Transverse colon (tissue), 4 donors: ENCODE measurements around the gene MYO9A. TPM values are rescaled to one million over a fixed set of nuclear protein-coding genes. Genes with fewer than 3 reads are reported as not detected.
A peak's percentile ranks its signal among the peaks of the same experiment; 100 is the strongest.

Experiments used
- DNase-seq: peaks from one replicate; pipeline ENCODE4 v3.0.0-alpha.2; 2019
- H3K27ac ChIP-seq, 4 donors: fragments of 200-600 bp; sonication (generic); 2 replicates each; pipeline ENCODE4 v1.5.1; 2016 to 2018; ENCODE audit warnings: inconsistent platforms in 4 of 4
- H3K27me3 ChIP-seq: fragments of 200-600 bp; sonication (generic); 2 replicates; pipeline ENCODE4 v1.5.1; 2017; ENCODE audit warnings: inconsistent platforms
- H3K36me3 ChIP-seq, 4 donors: fragments of 200-600 bp; sonication (generic); 2 replicates each; pipeline ENCODE4 v1.5.1; 2017 to 2019; ENCODE audit warnings: inconsistent platforms in 4 of 4
- H3K4me1 ChIP-seq, 4 donors: fragments of 200-600 bp; sonication (generic); 2 replicates each; pipeline ENCODE4 v1.5.1; 2017 to 2020; ENCODE audit warnings: inconsistent platforms in 4 of 4
- H3K4me3 ChIP-seq, 4 donors: fragments of 200-600 bp; sonication (generic); 1 replicate in 1 of 4; 2 replicates in 3 of 4; pipeline versions ENCODE4 v1.5.1 to v1.6.1; 2017 to 2019; ENCODE audit warnings: inconsistent platforms in 4 of 4
- H3K9me3 ChIP-seq, 2 donors: fragments of 200-600 bp; sonication (generic); 2 replicates each; pipeline ENCODE4 v1.5.1; 2017 to 2019; ENCODE audit warnings: inconsistent platforms in 2 of 2
- EP300 ChIP-seq: sonication (generic); formaldehyde crosslinking; IDR thresholded peaks from one replicate; pipeline ENCODE4 v1.6.1; 2017; ENCODE audit warnings: antibody characterized with exemption, low read depth
- POLR2A ChIP-seq: fragments of 450-650 bp; IDR thresholded peaks from one replicate; pipeline ENCODE4 v1.6.1; 2016; ENCODE audit warnings: antibody characterized with exemption, mild to moderate bottlenecking, moderate library complexity
- POLR2AphosphoS5 ChIP-seq, 3 donors: sonication (generic); formaldehyde crosslinking; IDR thresholded peaks; one replicate each; pipeline ENCODE4 v1.6.1; 2016; ENCODE audit warnings: antibody characterized with exemption in 3 of 3
- WGBS, 2 donors: methylation state at CpG; one replicate each; pipeline ENCODE4 v1.1.5; 2018; ENCODE audit warnings: low coverage in 1 of 2; 5-methylcytosine and 5-hydroxymethylcytosine counted together
- in situ Hi-C, 4 donors: fragments of 200-750 bp; cut with MboI; loops; one replicate each; pipeline versions ENCODE4 v1.15.0 to v1.15.1; 2017; ENCODE audit warnings: low sequenced_read_pairs in 3 of 4, low pct_ligation_motif_present in 1 of 4, low pct_unique_long_range_greater_than_20kb in 1 of 4
- intact Hi-C: fragments of 100-400 bp; cut with DNase I; formaldehyde crosslinking; loops from one replicate; pipeline ENCODE4 v1.15.1; 2023; ENCODE audit warnings: low total_unique reads
- total RNA-seq, 4 donors: library from RNA; depleted of rRNA; stranded (reverse); fragments of >200 nt; gene quantifications; one replicate each; pipeline ENCODE4 v1.1.0, GENCODE V29; 2016
- TF ChIP-seq, protein P1 (sequence below), 5 experiments: fragments of 200-600 bp in 3 of 5; fragments of 450-650 bp in 2 of 5; sonication (generic) in 3 of 5; IDR thresholded peaks; 1 replicate in 2 of 5; 2 replicates in 3 of 5; pipeline ENCODE4 v1.5.1; 2016 to 2017; ENCODE audit warnings: antibody characterized with exemption in 5 of 5, inconsistent platforms in 3 of 5, mild to moderate bottlenecking in 2 of 5, moderate library complexity in 1 of 5

MYO9A gene
- total RNA-seq, 4 donors from 2014 or later, result 52.4 to 103 (median 74.2) TPM

DNA sequence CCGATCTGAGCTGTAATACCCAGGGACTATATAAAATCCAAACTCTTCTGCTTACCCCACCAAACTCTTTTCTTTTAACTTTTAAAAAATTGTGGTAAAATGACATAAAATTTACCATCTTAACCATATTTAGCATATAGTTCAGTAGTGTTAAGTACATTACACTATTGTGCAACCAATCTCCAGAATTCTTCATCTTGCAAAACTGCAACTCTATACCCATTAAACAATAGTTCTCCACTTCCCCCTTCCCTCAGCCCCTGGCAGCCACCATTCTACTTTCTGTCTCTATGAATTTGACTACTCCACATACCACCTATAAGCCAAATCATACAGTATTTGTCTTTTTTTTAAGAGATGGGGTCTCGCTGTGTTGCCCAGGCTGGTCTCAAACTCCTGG lies 39.0 kb upstream of the MYO9A start:
- no peaks in the 10 kb centered on the region for H3K27me3 ChIP-seq

DNA sequence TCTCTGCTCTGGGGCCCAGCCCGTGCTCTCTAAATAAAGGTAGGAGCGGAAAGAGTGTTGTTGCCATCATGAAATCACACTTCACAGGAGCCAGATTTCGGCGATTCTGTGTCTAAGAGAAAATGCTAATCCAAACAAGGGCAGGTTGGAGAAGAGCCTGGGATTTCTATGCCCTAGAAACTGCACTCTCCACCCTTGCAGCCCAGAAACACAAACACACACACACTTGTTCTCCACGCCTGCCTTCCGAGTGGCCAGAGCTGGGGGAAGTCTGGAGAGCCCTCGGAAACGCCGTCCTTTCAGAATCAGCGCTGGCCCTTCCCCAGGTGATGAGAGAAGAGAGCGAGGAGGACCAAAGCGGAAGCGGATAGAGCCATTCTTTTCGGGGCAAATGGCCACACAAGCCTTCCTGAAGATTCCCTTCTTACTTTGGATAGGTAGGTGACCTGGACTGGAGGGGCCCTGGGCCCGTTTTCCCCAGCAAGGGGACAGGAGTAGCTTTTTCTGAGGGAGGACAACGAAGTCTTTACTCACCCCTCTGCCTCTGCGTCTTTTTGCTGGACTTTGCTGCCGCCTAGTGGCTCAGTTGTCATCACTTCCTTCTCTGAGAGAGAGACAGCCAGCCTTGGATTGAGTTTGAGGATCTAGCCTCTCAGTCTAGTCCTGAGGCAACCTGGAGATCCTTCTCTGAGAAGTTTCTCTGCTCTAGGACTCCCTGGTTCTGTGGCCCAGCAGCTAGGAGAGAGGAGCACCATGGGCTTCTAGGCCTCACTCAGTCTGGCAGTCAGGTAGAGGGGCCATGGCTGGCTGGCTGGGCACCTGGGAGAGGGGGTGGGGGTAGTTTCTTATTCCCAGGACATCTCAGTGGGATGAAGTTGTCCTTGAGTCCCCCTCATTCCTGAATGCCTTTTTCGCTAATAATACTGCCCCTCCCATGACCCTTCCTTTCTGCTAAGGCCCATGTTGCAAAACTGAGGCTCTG lies 38.0 kb upstream of the MYO9A start:
- peak; percentile 93 for DNase-seq
- WGBS, 2 donors, result 9 to 10% methylated on average over 4 to 19 of the region's 19 CpGs
- no peaks in the 10 kb centered on the region for H3K9me3 ChIP-seq
- in situ Hi-C loops, result loop anchor here (10.0 to 25.0 kb wide), 6 partner anchors 269 to 694 kb away; partner anchors contain the start of gene NR2E3 (in 1 of the 4)
- peak overlapping the region; percentile 23 to 63 (median 43) for H3K4me3 ChIP-seq
- intact Hi-C loops, result loop anchor here (10.0 kb wide), 1 partner anchor 411 kb away; no protein-coding TSS in a partner anchor
- no peaks in the 10 kb centered on the region for H3K27me3 ChIP-seq
- no peaks in the 10 kb centered on the region for H3K36me3 ChIP-seq
- no peak for TF ChIP-seq POLR2AphosphoS5 (IDR thresholded peaks at IDR 0.05)
- TF ChIP-seq, protein P1, sequence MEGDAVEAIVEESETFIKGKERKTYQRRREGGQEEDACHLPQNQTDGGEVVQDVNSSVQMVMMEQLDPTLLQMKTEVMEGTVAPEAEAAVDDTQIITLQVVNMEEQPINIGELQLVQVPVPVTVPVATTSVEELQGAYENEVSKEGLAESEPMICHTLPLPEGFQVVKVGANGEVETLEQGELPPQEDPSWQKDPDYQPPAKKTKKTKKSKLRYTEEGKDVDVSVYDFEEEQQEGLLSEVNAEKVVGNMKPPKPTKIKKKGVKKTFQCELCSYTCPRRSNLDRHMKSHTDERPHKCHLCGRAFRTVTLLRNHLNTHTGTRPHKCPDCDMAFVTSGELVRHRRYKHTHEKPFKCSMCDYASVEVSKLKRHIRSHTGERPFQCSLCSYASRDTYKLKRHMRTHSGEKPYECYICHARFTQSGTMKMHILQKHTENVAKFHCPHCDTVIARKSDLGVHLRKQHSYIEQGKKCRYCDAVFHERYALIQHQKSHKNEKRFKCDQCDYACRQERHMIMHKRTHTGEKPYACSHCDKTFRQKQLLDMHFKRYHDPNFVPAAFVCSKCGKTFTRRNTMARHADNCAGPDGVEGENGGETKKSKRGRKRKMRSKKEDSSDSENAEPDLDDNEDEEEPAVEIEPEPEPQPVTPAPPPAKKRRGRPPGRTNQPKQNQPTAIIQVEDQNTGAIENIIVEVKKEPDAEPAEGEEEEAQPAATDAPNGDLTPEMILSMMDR (IDR thresholded peaks at IDR 0.05), result peak; percentile 76 to 95 (median 79)
- H3K27ac ChIP-seq, result peak overlapping the region; percentile 80 to 83 (median 81)
- peaks cover 0 to 31% (median 10%) of the 10 kb centered on the region in 4 donors for H3K4me1 ChIP-seq

More for the DNA sequence above, 39.0 kb upstream of the MYO9A start:
- DNase-seq, result no peak
- Histone ChIP-seq H3K4me3 (peak overlapping the region in 1 of 4 donors; percentile 63), H3K27ac (no peak overlapping the region), H3K4me1 (peaks cover 0 to 31% (median 10%) of the 10 kb centered on the region in 4 donors), H3K9me3 (no peaks in the 10 kb centered on the region), H3K36me3 (no peaks in the 10 kb centered on the region)
- WGBS, 2 donors, result 90 to 91% methylated on average over 2 of the region's 2 CpGs
- intact Hi-C loops (loop anchor here (10.0 kb wide), 1 partner anchor 412 kb away; no protein-coding TSS in a partner anchor), in situ Hi-C loops (loop anchor here (10.0 to 25.0 kb wide), 6 partner anchors 270 to 695 kb away; partner anchors contain the start of gene NR2E3 (in 1 of the 4))
- TF ChIP-seq POLR2AphosphoS5 (IDR thresholded peaks at IDR 0.05) (no peak), EP300 (no peak), POLR2A (no peak)
- TF ChIP-seq, protein P1 (IDR thresholded peaks at IDR 0.05), result no peak

DNA sequence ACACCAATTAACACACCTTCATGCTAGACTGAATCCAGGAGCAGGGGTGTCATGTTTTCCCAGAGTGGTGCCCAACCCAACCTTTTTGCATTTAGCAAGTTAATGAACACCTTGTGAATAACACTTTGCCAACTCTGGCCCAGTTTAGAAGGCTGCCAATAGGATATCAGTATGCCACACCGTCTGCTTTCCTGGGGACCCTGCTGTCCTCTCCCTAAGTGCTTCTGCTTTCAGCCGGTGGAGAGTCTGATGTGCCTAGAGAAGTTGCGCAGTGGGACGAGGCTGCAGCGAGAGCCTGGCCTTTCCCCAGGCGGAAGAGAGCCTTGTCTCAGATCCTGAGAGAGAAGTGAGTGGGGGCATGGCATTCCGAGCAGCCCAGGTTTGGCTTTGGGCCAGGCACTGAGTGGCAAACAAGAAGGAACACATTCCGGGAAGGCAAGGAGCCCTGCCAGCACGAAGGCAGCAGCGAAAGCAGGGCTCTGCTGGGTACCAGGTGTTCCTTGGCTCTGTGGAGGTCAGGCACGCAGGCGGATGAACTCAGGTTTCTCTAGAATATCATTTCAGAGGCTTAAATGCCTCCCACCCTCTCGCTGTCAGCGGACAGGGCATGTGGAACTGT lies 37.2 kb upstream of the MYO9A start:
- peak overlapping the region; percentile 80 to 83 (median 81) for H3K27ac ChIP-seq
- peak; percentile 86 for DNase-seq
- H3K36me3 ChIP-seq, result no peaks in the 10 kb centered on the region
- peak overlapping the region; percentile 23 to 63 (median 43) for H3K4me3 ChIP-seq
- H3K4me1 ChIP-seq, result peaks cover 0 to 31% (median 10%) of the 10 kb centered on the region in 4 donors
- no peaks in the 10 kb centered on the region for H3K9me3 ChIP-seq
- in situ Hi-C loops, result loop anchor here (10.0 to 25.0 kb wide), 6 partner anchors 268 to 693 kb away; partner anchors contain the start of gene NR2E3 (in 1 of the 4)
- intact Hi-C loops, result loop anchor here (10.0 kb wide), 1 partner anchor 410 kb away; no protein-coding TSS in a partner anchor
- TF ChIP-seq POLR2A, result peak; percentile 57
- TF ChIP-seq, protein P1 (IDR thresholded peaks at IDR 0.05), result no peak
- TF ChIP-seq POLR2AphosphoS5 (IDR thresholded peaks at IDR 0.05), result peak; percentile 54 to 69 (median 63)
- no peak for TF ChIP-seq EP300
- no peaks in the 10 kb centered on the region for H3K27me3 ChIP-seq
- WGBS, 2 donors, result 43% methylated on average over 14 of the region's 14 CpGs; no CpG with 5 or more reads in 1 of the 2 donors
